Activated T-cell treated with anti-CD3 and anti-CD28 coated beads, Interleukin-2, amount 50 U/mL, for 48 hours (primary cell): Measurements from ENCODE around the gene TICRR.
A peak's percentile ranks its signal among the peaks of the same experiment; 100 is the strongest.
"Not testable (repeated sequence)": the region's sequence is repeated elsewhere in the genome, so short reads cannot be mapped to it uniquely, and the experiment has no call there.

Experiments used
- DNase-seq, 2 experiments: peaks; one replicate each; pipeline ENCODE4 v3.0.0-alpha.2; 2020

TICRR gene, protein sequence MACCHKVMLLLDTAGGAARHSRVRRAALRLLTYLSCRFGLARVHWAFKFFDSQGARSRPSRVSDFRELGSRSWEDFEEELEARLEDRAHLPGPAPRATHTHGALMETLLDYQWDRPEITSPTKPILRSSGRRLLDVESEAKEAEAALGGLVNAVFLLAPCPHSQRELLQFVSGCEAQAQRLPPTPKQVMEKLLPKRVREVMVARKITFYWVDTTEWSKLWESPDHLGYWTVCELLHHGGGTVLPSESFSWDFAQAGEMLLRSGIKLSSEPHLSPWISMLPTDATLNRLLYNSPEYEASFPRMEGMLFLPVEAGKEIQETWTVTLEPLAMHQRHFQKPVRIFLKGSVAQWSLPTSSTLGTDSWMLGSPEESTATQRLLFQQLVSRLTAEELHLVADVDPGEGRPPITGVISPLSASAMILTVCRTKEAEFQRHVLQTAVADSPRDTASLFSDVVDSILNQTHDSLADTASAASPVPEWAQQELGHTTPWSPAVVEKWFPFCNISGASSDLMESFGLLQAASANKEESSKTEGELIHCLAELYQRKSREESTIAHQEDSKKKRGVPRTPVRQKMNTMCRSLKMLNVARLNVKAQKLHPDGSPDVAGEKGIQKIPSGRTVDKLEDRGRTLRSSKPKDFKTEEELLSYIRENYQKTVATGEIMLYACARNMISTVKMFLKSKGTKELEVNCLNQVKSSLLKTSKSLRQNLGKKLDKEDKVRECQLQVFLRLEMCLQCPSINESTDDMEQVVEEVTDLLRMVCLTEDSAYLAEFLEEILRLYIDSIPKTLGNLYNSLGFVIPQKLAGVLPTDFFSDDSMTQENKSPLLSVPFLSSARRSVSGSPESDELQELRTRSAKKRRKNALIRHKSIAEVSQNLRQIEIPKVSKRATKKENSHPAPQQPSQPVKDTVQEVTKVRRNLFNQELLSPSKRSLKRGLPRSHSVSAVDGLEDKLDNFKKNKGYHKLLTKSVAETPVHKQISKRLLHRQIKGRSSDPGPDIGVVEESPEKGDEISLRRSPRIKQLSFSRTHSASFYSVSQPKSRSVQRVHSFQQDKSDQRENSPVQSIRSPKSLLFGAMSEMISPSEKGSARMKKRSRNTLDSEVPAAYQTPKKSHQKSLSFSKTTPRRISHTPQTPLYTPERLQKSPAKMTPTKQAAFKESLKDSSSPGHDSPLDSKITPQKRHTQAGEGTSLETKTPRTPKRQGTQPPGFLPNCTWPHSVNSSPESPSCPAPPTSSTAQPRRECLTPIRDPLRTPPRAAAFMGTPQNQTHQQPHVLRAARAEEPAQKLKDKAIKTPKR (N-terminal part only)

DNA sequence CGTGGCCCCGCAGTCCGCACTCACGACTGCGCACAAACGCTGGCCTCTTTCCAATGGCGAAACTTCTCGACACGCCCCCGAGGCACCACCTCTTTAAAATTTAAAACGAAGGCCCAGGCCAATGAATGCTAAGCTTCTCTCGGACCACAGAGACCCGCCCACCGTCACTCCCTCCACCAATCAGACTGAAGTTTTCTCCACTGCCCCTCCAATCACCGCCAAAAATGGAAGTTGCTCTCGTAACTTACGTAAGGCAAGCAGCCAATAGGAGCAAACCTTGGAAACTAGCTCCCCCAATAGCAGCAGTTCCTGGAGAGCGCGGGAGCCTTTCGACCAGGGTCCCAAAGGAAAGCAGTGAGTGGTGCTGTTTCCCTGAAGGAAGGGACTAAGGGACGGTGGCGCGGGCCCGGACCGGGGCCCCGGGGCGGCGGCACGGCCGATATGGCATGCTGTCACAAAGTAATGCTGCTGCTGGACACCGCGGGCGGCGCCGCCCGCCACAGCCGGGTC lies at the start of gene TICRR:
TICRR (plus strand) TSS at position 324 of the 510 bp plus-strand sequence; CDS start at position 442, 118 bp downstream.
- DNase-seq: peak; percentile 94 to 95

DNA sequence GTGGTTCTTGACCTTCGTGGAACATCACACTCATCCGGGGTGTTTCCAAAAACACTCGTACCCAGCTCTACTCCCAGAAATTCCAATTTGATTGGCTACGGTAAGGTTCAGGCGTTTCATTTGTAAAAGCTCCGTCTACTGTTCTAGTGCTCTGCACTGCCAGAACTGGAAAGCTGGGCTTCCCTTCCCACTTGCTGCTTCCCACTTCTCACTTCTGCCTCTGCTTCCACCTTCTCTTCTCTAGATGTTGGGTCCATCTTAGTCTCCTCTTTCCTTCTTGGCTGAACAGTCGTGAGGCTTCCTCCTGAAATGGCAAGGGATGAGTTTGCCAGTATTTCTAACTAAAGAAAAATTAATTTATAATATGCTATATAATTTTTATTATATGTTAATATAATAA lies 49.1 kb upstream of the TICRR start:
- no peak for DNase-seq

DNA sequence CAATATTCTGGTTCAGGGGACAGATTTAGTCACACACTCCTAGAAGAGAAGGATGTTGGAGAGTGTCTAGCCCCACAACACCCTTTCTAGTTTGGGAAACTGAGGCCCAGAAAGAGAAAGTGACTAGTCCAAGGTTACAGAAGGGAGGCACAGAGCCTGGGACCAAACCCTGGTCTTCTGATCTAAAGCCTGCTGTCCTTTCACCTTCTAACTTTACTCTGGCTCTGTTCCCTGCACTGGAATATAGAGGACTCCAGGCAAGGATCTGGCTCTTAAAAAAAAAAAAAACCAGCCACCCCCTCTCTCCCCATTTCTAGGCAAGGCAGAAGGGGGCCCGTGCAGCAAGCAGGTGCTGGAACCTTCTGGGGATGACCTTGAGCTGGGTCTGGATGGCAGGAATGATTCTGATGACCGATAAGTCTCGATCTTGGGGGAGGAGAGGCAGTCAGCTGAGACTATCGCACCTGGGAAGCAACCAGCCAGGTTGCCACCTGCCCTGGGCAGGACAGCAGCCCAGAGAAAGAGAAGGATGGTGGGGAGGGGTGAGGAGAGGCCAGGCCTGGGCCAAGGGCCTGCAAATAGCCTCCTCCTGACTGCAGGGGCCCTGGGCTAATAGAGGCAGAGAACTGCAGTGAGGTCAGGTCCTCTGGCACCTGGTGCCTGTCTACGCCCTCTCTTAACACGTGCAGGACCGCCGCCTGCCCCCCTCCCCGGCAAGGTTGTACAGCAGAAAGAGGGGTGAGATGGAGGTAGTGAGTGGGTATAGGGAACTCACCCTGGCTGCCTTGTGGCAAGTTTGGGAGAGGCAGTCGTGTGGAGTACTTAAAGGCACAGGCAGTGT lies 48.4 kb upstream of the TICRR start:
- DNase-seq: no peak

DNA sequence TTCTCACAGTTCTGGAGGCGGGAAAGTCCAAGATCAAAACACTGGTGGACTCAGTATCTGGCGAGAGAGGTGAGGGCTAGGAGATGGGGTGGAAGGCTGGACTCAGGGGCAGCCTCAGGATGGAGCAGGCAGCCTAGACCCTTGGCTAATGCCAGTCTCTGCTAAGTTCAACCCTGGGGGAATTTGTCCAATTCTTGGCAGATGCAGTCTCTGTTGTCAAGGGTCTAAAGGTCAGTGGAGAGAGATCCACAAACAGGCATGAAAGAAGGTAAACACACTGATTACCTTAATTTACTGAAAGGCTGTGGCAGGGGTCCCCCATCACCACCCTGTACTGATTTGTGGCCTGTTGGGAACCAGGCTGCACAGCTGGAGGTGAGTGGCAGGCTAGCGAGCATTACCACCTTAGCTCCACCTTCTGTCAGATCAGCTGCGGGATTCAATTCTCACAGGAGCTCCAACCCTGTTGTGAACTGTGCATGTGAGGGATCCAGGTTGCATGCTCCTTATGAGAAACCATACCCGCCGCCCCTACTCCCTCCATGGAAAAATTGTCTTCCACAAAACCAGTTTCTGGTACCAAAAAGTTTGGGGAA lies 46.4 kb upstream of the TICRR start:
- no peak for DNase-seq

DNA sequence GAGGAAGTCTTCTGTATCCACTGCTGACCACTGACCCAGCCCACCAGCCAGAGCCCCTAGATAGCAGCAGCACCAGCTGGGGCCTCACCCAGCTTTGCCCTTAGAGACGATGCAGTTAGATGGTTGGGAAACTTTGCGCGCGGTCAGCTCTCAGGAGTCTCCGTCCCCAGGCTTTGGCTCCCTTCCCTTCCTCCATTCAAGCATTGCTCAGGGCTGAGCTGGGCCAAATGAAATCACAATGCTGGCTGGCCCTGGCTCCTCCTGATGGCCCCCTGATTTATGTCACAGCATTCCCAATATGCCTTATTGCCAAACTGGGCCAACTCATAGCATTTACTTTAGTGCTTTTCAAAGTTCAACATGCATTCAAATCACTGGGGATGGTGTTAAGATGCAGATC lies 44.3 kb upstream of the TICRR start:
- DNase-seq: no peak

DNA sequence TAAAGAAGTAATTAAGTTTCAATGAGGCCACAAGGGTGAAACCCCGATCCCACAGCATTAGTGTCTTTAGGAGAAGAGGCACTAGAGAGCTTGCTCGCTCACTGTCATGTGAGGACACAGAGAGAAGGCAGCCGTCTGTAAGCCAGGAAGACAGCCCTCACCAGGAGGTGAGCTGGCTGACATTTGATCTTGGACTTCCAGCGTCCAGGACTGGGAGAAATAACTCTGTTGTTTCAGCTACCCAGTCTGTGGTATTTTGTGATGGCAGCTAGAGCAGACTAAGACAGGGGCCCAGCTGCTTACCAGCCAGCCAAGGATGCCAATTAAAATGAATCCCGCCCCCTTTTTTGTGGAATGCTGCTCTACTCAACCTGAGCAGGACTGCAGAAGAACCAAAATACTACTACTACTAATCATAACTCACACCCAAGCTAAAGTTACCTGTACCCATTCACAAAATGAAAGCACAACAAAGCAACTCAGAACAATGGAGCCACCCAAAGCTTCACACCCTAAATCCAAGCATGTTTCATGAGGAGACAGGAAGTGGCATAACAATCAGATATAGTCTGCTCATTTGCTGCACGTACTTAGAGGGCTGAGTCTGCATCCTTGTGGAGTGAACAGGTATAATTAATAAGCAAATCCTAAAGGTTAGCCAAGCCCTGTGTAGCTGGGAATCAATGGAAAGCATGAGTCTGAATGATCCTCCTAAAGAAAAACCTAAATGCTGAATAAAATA lies 43.3 kb upstream of the TICRR start:
- no peak for DNase-seq

DNA sequence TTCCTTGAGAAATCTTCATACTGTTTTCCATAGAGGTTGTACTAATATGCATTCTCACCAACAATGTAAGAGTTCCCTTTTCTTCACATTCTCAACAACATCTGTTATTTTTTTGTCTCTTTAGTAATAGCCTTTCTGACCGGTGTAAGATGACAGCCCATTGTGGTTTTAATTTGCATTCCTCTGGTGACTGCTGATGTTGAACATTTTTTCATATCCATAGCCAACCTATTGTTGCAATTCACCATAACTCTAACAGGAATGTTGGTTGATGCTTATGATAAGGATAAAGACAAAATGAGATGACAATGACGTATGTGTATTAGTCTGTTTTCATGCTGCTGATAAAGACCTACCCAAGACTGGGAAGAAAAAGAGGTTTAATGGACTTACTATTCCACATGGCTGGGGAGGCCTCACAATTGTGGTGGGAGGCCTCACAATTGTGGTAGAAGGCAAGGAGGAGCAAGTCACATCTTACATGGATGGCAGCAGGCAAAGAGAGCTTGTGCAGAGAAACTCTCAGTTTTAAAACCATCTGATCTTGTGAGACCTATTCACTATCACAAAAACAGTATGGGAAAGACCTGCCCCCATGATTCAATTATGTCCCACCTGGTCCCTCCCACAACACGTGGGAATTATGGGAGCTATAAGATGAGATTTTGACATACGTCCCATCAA lies 41.3 kb upstream of the TICRR start:
- no peak for DNase-seq

DNA sequence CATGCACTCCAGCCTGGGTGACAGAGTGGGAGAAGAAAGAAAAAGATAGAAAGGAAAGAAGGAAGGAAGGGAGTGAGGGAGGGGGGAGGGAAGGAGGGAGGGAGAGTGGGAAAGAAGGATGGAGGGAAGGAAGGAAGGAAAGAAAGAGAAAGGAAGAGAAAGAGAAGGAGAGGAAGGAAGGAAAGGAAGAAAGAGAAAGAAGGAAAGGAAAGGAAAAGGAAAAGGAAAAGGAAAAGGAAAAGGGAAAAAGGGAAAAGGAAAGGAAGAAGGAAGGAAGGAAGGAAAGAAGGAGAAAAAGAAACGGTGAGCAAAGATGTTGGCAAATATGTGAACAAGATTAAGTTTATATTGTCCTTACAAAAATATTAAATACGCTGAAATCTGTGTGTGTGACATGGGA lies 36.2 kb upstream of the TICRR start:
- no peak for DNase-seq

DNA sequence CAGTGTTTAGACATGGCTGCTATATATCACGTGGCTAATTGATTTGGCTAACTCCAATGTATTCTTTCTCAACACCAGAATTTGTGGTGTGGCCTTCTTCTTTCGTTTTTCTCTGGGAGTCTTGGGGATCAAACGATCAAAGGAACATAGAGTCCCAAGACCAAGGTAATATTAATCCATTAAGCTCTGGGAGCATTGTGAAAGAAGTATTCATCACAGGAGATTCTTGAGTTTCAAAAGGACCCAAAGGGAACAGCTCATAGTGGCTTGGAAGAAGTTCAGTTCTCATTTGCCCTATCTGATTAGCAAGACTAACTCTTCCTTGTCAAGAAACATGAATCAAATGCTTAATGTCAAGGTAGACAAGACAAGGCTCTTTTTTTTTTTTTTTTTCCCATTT lies 32.9 kb upstream of the TICRR start:
- no peak for DNase-seq

DNA sequence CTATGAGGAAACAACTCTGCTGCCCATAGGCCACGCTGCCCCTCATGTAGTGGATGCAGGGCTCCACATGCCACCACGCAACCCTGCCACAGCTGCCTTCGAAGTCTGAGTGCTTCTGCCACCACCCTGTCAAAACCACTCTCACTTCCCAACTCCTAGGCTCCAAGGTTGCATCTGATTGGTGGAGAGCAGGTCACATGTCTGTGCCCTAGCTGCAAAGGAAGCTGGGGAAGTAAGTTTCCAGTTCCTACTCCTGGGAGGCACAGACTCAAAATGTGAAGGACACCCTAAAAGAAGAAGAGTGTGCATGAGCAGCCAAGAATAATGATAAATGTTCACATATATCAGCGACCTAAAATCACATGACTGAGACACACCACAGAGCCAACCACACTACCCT lies 31.9 kb upstream of the TICRR start:
- DNase-seq: no peak

DNA sequence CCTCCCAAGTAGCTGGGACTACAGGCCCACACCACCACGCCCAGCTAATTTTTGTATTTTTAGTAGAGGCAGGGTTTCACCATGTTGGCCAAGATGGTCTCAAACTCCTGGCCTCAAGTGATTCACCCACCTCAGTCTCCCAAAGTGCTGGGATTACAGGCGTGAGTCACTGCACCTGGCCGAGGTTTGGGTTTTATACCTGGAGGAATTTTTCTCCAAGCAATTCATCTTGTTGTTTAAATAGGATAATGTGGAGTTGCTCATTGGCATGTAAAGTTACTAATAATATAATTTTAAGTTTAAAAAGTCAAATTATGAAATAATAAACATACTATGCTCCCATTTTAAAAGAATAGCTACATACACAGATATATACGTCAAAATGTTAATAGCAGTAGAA lies 26.1 kb upstream of the TICRR start:
- not testable (repeated sequence) for DNase-seq

DNA sequence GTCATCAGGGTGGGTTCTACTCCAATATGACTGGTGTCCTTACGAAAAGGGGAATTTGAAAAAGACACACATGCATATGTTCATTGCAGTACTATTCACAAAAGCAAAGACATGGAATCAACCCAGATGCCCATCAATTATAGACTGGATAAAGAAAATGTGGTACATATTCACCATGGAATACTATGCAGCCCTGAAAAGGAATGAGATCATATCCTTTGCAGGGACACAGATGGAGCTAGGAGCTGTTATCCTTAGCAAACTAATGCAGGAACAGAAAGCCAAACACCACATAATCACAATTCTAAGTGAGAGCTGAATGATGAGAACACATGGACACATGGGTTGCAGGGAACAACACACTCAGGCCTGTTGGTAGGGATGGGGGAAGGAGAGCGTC lies 24.8 kb upstream of the TICRR start:
- DNase-seq: no peak

DNA sequence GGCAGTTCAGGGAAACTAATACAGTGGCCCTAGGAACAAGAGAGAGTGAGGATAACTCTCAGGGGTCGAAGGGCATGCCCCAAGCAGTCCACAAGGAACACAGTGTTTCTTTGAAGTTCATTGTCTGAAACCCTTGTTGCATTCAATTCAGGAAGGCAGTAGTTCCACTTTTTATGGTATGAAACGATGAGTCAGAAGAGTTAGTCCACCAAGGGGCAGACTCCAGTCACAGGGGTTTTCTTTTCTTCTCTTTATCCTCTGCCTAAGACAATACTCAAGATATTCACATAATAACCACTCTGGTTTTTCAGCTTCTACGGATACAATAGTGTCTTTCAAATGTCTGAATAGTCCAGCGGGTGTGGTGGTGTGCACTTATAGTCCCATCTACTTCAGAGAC lies 23.7 kb upstream of the TICRR start:
- DNase-seq: no peak

DNA sequence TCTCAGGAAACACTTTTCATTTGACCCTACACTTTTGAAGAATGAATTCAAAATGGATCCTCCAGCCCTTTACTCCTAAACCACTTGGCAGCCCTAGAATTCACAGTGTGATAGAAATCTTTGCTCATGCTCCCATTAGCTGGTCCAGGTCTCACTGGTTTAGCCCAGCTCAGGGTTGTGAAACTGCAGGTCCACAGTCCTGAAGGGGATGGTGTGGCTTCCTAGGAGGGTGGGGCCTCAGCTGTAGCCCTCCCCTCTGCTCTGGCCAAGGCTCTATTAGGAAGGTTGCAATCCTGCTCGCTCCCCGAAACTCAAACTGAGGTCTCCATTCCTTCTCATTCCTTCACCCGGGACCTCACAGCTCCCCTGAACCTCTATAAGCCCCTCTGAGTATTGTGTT lies 21.6 kb upstream of the TICRR start:
- no peak for DNase-seq

DNA sequence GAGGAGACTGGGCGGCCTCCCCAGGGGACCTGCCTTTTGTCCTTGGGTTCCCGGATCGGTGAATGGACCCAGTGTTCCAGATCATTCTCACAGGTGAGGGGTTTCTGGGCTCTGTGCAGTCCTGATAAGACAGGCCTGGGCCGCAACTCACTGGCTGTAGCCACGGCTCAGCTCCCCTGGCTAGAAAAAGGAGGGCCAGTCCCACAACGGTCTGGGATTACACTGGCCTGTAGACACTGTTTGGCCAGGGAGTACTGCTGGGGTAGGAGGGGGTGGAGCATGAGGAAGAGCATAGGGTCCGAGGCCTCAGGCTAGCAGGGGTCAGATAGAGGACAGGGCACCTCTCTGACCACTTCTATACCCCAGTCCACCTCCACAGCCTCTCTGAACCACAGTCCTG lies 21.0 kb upstream of the TICRR start:
- DNase-seq: no peak

DNA sequence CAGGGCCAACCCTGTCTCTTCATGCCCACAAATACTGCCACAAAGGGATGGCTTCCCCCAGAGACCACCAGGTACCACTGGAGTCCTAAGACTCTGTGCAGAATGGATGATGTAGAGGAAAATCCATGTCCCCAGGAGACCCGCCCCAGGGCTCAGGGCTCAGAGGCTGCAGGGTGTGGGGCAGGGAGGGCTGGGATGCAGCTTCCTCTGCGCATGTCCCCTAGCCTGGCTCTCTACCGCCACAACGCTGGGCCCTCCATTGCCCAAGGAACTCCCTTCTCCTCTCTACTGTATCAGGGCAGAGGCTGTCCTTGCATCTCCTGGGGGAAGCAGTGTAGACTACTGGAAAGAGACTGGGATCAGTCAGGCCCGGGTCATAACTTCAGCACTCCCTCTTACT lies 19.5 kb upstream of the TICRR start:
- no peak for DNase-seq

DNA sequence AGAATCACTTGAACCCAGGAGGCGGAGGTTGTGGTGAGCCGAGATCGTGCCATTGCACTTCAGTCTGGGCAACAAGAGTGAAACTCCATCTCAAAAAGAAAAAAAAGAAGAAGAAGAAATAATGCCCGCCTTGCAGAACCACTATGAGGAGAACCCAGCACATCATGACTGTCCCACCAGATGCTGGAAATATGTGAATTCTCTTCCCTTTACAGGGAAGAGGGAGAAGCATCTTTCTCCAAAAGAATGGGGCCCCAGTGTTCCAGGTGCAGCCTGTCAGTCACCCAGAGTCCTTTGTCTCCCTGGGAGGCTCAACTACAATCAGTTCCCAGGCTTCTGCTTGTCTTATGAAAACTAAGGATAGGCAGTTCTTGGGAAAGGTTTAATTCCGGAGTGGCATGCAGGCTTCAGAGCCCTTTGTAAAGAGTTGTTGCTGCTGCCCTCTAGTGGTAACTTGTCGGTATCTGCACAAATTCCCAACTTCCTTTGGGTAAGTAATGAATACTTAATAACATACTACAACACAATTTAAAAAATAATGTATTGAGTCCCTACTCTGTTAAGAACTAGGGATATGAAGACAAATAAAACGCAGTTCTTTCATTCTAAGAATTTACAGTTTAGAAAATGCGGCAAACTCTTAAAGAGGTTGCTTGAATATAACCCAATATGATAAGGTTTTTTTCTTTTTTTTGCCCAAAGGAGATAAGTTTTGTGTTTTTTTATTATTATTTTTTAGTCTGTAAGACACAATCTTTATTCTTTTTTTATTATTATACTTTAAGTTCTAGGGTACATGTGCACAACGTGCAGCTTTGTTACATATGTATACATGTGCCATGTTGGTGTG lies 18.6 kb upstream of the TICRR start:
- peak; percentile 50 to 54 for DNase-seq

DNA sequence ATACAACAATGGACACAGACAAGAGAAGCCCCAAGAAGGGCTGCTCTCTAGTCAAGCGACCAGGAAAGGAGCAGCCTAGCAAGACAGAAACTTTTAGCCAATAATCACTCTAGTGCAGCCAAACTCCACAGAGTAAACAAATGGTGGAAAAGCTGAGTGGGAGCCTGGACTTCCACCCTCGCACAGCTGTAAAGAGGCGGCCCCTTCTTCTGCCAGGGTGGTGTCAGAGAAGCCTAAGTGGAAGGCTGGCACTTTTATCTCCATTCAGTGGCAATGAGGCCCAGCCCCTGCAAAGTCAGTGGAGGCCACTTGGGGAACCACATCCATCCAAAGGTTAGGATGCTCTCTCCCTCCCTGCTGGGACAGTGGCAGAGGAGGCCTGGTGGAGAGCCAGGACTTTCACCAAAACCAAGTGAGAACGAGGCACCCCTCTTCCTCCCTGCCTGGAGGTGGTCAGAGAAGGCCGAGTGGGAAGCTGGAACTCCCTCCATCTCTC lies 15.5 kb upstream of the TICRR start:
- DNase-seq: no peak

DNA sequence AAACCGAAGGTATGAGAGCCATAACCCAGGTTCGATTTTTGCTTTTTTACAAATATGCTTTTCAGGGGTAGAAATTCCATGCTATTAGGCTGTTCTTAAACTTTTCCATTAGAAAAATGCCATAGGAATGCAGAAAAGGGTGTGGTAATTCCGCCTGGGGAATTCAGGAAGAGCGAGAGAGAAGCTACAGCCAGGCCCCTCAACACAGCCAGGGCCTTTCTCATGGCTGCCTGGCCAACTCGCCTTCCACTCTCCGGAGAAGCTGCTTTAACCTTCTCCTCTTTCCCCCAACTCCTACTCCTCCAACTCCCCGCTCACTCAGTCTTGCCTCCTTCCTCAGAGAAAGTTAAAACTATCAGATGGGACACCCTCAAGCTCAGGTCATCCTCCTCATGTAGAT lies 9.1 kb upstream of the TICRR start:
- DNase-seq: no peak
